ENCODE data around the gene TXNDC11. TPM values are rescaled to one million over a fixed set of nuclear protein-coding genes. Genes with fewer than 3 reads are reported as not detected.

TXNDC11 gene
- total and polyA plus RNA-seq, 2 experiments from 2014 or later, result 24.5 to 25.9 TPM

- peaks cover 16% of the 10 kb centered on the region; the same call in 1 of the 2 replicates for H3K79me2 ChIP-seq (ENCODE audit: insufficient read depth)
- H4K20me1 ChIP-seq (ENCODE audit: insufficient read depth), result peaks cover 5% of the 10 kb centered on the region; the same call in 1 of the 2 replicates
- no peak overlapping the region for H3K4me2 ChIP-seq (ENCODE audit: unreplicated experiment)
- no peak overlapping the region for H2AFZ ChIP-seq
- no peak for DNase-seq
- no peaks in the 10 kb centered on the region for H3K27me3 ChIP-seq (replicated peaks; ENCODE audit: insufficient read depth)
- peaks cover 44% of the 10 kb centered on the region for H3F3A ChIP-seq (ENCODE audit: insufficient read depth)
- H3K4me1 ChIP-seq (ENCODE audit: insufficient read depth), result peaks cover 20% of the 10 kb centered on the region
- peaks cover 53% of the 10 kb centered on the region for H3K36me3 ChIP-seq (ENCODE audit: low read depth)
- in situ Hi-C loops (cut with MboI), result loop anchor here (25.0 kb wide), 1 partner anchor 726 kb away; no protein-coding TSS in a partner anchor
- H3K4me3 ChIP-seq, result no peak overlapping the region
- 87 to 91% methylated on average over 13 of the region's 13 CpGs for WGBS, 2 experiments (ENCODE audit: low coverage in 1 of 2, low lambda C conversion rate in 2 of 2, missing lambda C conversion rate in 2 of 2)
- no peaks in the 10 kb centered on the region for H3K9me3 ChIP-seq (ENCODE audit: low read depth)
- TF ChIP-seq EZH2phosphoT487 (IDR thresholded peaks at IDR 0.05; ENCODE audit: insufficient read depth, low read depth) (no peak), EZH2 (IDR thresholded peaks at IDR 0.05; ENCODE audit: insufficient read depth, poor library complexity, severe bottlenecking) (no peak)
- no peak overlapping the region for H3K9ac ChIP-seq
- H3K27ac ChIP-seq, result no peak overlapping the region
- no peaks in the 10 kb centered on the region for H3K9me2 ChIP-seq (ENCODE audit: insufficient read depth)
Observed at GRCh38 chr16:11687601-11688519, 54.8 kb downstream of the TXNDC11 start.

- Histone ChIP-seq H3K36me3 (ENCODE audit: low read depth) (peaks cover 56% of the 10 kb centered on the region), H3K27ac (0 out of 2 replicates have a peak overlapping the region, but pooled peaks have one; percentile 5)
Observed at GRCh38 chr16:11686713-11687380, 55.8 kb downstream of the TXNDC11 start.

DNA sequence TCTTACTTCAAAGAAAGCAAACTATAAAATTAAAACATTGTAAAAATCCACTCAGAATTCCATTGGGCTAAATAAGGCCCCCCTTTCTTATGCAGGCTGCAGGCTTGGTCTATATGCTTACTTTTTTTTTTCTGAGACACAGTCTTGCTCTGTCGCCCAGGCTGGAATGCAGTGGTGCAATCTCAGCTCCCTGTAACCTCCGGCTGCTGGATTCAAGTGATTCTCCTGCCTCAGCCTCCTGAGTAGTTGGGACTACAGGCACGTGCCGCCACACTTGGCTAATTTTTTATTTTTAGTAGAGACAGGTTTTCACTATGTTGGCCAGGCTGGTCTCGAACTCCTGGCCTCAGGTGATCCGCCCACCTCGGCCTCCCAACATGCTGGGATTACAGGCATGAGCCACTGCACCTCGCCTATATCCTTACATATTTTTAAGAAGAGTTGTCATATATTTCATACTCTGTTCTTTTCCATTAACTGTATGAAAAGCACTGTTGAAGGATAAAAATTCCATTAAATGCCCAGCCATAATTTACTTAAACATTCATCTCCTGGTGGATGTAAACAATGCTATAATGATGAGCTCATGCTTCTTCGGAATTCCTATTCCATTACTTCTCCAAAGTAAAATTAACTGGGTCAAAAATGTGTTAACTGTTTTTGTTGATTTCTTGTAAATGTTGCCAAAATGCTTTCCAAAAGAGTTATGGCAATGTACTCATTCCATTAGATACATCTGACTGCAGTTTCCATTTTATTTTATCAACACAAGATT, 56.6 kb downstream of the TXNDC11 start:
- Histone ChIP-seq H2AFZ (no peak overlapping the region), H3K79me2 (ENCODE audit: insufficient read depth) (peaks cover 28% of the 10 kb centered on the region), H3K9me3 (ENCODE audit: low read depth) (no peaks in the 10 kb centered on the region), H3K4me1 (ENCODE audit: insufficient read depth) (peaks cover 30% of the 10 kb centered on the region), H4K20me1 (ENCODE audit: insufficient read depth) (peaks cover 11% of the 10 kb centered on the region), H3F3A (ENCODE audit: insufficient read depth) (peaks cover 56% of the 10 kb centered on the region), H3K36me3 (ENCODE audit: low read depth) (peaks cover 54% of the 10 kb centered on the region), H3K27ac (0 out of 2 replicates have a peak overlapping the region, but pooled peaks have one; percentile 5), H3K4me2 (ENCODE audit: unreplicated experiment) (peak overlapping the region; percentile 0), H3K27me3 (replicated peaks; ENCODE audit: insufficient read depth) (no peaks in the 10 kb centered on the region), H3K9ac (no peak overlapping the region), H3K4me3 (no peak overlapping the region), H3K9me2 (ENCODE audit: insufficient read depth) (no peaks in the 10 kb centered on the region)
- in situ Hi-C loops (cut with MboI), result loop anchor here (25.0 kb wide), 1 partner anchor 724 kb away; no protein-coding TSS in a partner anchor
- peak; percentile 51 for DNase-seq
- no peak for TF ChIP-seq EZH2 (IDR thresholded peaks at IDR 0.05; ENCODE audit: insufficient read depth, poor library complexity, severe bottlenecking)
- no peak for TF ChIP-seq EZH2phosphoT487 (IDR thresholded peaks at IDR 0.05; ENCODE audit: insufficient read depth, low read depth)
- 68 to 71% methylated on average over 9 of the region's 9 CpGs for WGBS, 2 experiments (ENCODE audit: low coverage in 1 of 2, low lambda C conversion rate in 2 of 2, missing lambda C conversion rate in 2 of 2)

More at GRCh38 chr16:11686713-11687380, 55.8 kb downstream of the TXNDC11 start:
- peaks cover 29% of the 10 kb centered on the region for H3K4me1 ChIP-seq (ENCODE audit: insufficient read depth)
- peaks cover 52% of the 10 kb centered on the region for H3F3A ChIP-seq (ENCODE audit: insufficient read depth)
- TF ChIP-seq EZH2 (IDR thresholded peaks at IDR 0.05; ENCODE audit: insufficient read depth, poor library complexity, severe bottlenecking) (no peak), EZH2phosphoT487 (IDR thresholded peaks at IDR 0.05; ENCODE audit: insufficient read depth, low read depth) (no peak)
- H3K9ac ChIP-seq, result no peak overlapping the region
- in situ Hi-C loops (cut with MboI), result loop anchor here (25.0 kb wide), 1 partner anchor 725 kb away; no protein-coding TSS in a partner anchor
- no peaks in the 10 kb centered on the region for H3K9me3 ChIP-seq (ENCODE audit: low read depth)
- peaks cover 20% of the 10 kb centered on the region for H3K79me2 ChIP-seq (ENCODE audit: insufficient read depth)
- H4K20me1 ChIP-seq (ENCODE audit: insufficient read depth), result peaks cover 11% of the 10 kb centered on the region
- H3K27me3 ChIP-seq (replicated peaks; ENCODE audit: insufficient read depth), result no peaks in the 10 kb centered on the region
- H3K4me3 ChIP-seq, result no peak overlapping the region
- H3K4me2 ChIP-seq (ENCODE audit: unreplicated experiment), result peak overlapping the region; percentile 0
- no peaks in the 10 kb centered on the region for H3K9me2 ChIP-seq (ENCODE audit: insufficient read depth)
- no peak overlapping the region for H2AFZ ChIP-seq
- no peak for DNase-seq
- WGBS, 2 experiments (ENCODE audit: low coverage in 1 of 2, low lambda C conversion rate in 2 of 2, missing lambda C conversion rate in 2 of 2), result 67 to 71% methylated on average over 6 of the region's 6 CpGs

Data from GM23248 (cell line).